Pancreas (tissue), 10 donors: ENCODE measurements around the gene EMSY. TPM values are rescaled to one million over a fixed set of nuclear protein-coding genes. Genes with fewer than 3 reads are reported as not detected.

ENCODE experiments used
- ATAC-seq, 4 donors: fragments of 200-7000 bp; cut with Tn5 transposase; one replicate each; pipeline versions ENCODE4 v1.8.0 to v1.9.1; 2020; ENCODE audit warnings: mild to moderate bottlenecking in 4 of 4, moderate library complexity in 4 of 4
- DNase-seq, 6 donors: peaks; one replicate each; pipeline ENCODE4 v3.0.0-alpha.2; 2020
- FAIRE-seq: peaks from 2 replicates; lab custom pipeline; 2012; peaks lifted over from hg19 to GRCh38; lab: Jason Lieb, UNC
- H3K27ac ChIP-seq, 4 donors: fragments of 200-600 bp; sonication (generic); 1 replicate in 3 of 4; 2 replicates in 1 of 4; pipeline versions ENCODE4 v1.5.0 to v1.8.0; 2020
- H3K27me3 ChIP-seq, 4 donors: fragments of 200-600 bp; one replicate each; pipeline ENCODE4 v1.8.0; 2021
- H3K36me3 ChIP-seq, 3 donors: fragments of 200-600 bp; sonication (generic) in 1 of 3; one replicate each; pipeline versions ENCODE4 v1.5.0 to v1.8.0; 2020 to 2021
- H3K4me1 ChIP-seq, 3 donors: fragments of 200-600 bp; one replicate each; pipeline ENCODE4 v1.8.0; 2021
- H3K4me3 ChIP-seq, 4 donors: fragments of 200-600 bp; sonication (generic) in 2 of 4; one replicate each; pipeline versions ENCODE4 v1.5.0 to v1.8.0; 2020 to 2021
- H3K9me3 ChIP-seq, 4 donors: fragments of 200-600 bp; one replicate each; pipeline ENCODE4 v1.8.0; 2021
- WGBS, 2 donors: extraction: QIAGEN DNeasy Blood & Tissue Kit; methylation state at CpG; one replicate each; pipeline ENCODE4 v1.1.7; 2013; 5-methylcytosine and 5-hydroxymethylcytosine counted together
- intact Hi-C, 3 donors: fragments of 100-400 bp; cut with DNase I; formaldehyde crosslinking; loops; one replicate each; pipeline versions ENCODE4 v1.11.1 to v1.14.2; 2022
- polyA plus RNA-seq, 2 donors: library from polyadenylated mRNA; stranded (reverse); fragments of 200-250 nt; gene quantifications; one replicate each; pipeline ENCODE4 v1.2.3, GENCODE V29; 2013
- total RNA-seq, 6 donors: library from RNA; stranded (reverse); fragmentation: NEBNext Ultra II Directional in 4 of 6; extraction: Animal tissue kit (Norgen Biotek cat#: 25700) in 4 of 6; gene quantifications; one replicate each; pipeline versions ENCODE4 v1.2.1 to v1.2.4, GENCODE V29; 2021 to 2023
- TF ChIP-seq, protein P1 (sequence below), 4 donors: fragments of 200-600 bp; sonication (generic) in 3 of 4; IDR thresholded peaks; one replicate each; pipeline versions ENCODE4 v1.5.0 to v1.8.0; 2021; ENCODE audit warnings: antibody characterized with exemption in 4 of 4
- donor health status: healthy with polysubstance abuse.
- donor health status: DM: no; HTN: no; CAD: no; lungs with moderate emphysema.
- donor health status: DM: no; HTN: no; CAD: no.
- donor health status: control.
- donor health status: control.
- donor health status: Bipolar disorder and iron deficiency.
- donor health status: DM: yes; HTN: yes; CAD: no.
- donor health status: DM: no; HTN: no; CAD: no.
- donor health status: DM: no; HTN: no; CAD: no.
- donor health status: DM: yes; HTN: yes; CAD: no.

EMSY gene
- total and polyA plus RNA-seq, 8 donors, result 4.6 to 14.0 (median 7.0) TPM

- Histone ChIP-seq H3K9me3 (no peaks in the 10 kb centered on the region), H3K4me1 (no peaks in the 10 kb centered on the region), H3K4me3 (no peak overlapping the region), H3K27ac (no peak overlapping the region), H3K27me3 (no peaks in the 10 kb centered on the region), H3K36me3 (no peaks in the 10 kb centered on the region)
- TF ChIP-seq, protein P1, sequence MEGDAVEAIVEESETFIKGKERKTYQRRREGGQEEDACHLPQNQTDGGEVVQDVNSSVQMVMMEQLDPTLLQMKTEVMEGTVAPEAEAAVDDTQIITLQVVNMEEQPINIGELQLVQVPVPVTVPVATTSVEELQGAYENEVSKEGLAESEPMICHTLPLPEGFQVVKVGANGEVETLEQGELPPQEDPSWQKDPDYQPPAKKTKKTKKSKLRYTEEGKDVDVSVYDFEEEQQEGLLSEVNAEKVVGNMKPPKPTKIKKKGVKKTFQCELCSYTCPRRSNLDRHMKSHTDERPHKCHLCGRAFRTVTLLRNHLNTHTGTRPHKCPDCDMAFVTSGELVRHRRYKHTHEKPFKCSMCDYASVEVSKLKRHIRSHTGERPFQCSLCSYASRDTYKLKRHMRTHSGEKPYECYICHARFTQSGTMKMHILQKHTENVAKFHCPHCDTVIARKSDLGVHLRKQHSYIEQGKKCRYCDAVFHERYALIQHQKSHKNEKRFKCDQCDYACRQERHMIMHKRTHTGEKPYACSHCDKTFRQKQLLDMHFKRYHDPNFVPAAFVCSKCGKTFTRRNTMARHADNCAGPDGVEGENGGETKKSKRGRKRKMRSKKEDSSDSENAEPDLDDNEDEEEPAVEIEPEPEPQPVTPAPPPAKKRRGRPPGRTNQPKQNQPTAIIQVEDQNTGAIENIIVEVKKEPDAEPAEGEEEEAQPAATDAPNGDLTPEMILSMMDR (IDR thresholded peaks at IDR 0.05), result no peak
- DNase-seq (no peak), ATAC-seq (no peak), FAIRE-seq (no peak)
- WGBS, 2 donors, result 95 to 97% methylated on average over 4 of the region's 4 CpGs
- intact Hi-C loops, result no loop called here
These were observed 38.5 kb upstream of the EMSY start for GRCh38 chr11:76406359-76406758.

- H3K36me3 ChIP-seq, result no peaks in the 10 kb centered on the region
These were observed 36.5 kb upstream of the EMSY start for GRCh38 chr11:76408171-76408965.

GRCh38 chr11:76410851-76411357 is 33.9 kb upstream of the EMSY start:
- DNase-seq, result no peak
- TF ChIP-seq, protein P1 (IDR thresholded peaks at IDR 0.05), result no peak
- no peak for FAIRE-seq
- ATAC-seq, result no peak
- H3K27me3 ChIP-seq, result no peaks in the 10 kb centered on the region
- H3K9me3 ChIP-seq, result no peaks in the 10 kb centered on the region
- no peaks in the 10 kb centered on the region for H3K4me1 ChIP-seq
- 80 to 86% methylated on average over 10 of the region's 10 CpGs for WGBS, 2 donors
- H3K27ac ChIP-seq, result no peak overlapping the region
- no peaks in the 10 kb centered on the region for H3K36me3 ChIP-seq
- H3K4me3 ChIP-seq, result no peak overlapping the region
- intact Hi-C loops, result no loop called here

More at GRCh38 chr11:76408171-76408965, 36.5 kb upstream of the EMSY start:
- TF ChIP-seq, protein P1 (IDR thresholded peaks at IDR 0.05), result no peak
- DNase-seq (no peak), FAIRE-seq (no peak), ATAC-seq (no peak)
- 70 to 74% methylated on average over 7 of the region's 7 CpGs for WGBS, 2 donors
- Histone ChIP-seq H3K4me1 (no peaks in the 10 kb centered on the region), H3K27ac (no peak overlapping the region), H3K9me3 (no peaks in the 10 kb centered on the region), H3K4me3 (no peak overlapping the region), H3K27me3 (no peaks in the 10 kb centered on the region)
- intact Hi-C loops, result no loop called here

DNA sequence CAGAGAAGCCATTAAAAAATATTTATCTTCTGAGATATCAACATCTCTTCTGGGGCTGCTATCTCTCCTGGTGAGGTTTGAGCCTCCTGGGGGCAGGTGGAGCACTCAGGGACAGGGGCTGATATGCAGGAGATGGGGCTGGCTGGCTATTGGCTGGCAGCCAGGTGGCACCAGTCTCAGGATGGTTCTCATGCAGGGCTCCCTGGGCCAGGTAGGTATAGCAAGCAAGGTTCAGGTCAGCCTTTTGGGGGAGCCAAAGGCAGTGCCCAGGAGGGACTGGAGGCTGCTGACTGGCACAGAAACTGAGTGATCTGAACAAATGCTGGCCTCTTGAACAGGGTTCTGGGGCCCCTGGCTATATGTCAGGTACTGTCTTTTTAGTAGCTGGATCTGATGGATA is 29.7 kb upstream of the EMSY start:
- H3K4me3 ChIP-seq, result no peak overlapping the region
- H3K27ac ChIP-seq, result no peak overlapping the region
- H3K4me1 ChIP-seq, result no peaks in the 10 kb centered on the region
- H3K36me3 ChIP-seq, result no peaks in the 10 kb centered on the region
- no peak for FAIRE-seq
- intact Hi-C loops, result no loop called here
- no peak for ATAC-seq
- TF ChIP-seq, protein P1 (IDR thresholded peaks at IDR 0.05), result no peak
- H3K9me3 ChIP-seq, result no peaks in the 10 kb centered on the region
- DNase-seq, result peak in 2 of 6 donors; percentile 36 to 58
- H3K27me3 ChIP-seq, result no peaks in the 10 kb centered on the region

DNA sequence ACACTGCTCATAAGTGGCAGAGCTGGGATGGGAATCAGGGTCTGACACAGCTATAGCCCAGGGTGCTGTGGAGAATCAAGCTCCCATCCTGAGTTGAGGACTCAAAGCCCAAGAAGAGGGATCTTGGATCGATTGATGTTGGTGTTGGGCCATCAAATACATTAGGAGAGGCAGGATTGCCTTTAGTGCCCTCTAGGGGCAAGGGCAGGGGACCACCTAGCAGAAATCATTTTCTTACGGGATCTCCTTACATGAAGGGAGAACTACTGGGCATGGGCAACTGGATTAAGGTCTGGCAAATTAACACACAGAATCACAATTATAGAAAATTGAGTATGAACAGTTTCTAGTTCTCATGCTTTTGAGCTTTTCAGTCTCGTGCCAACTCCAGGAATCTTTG is 24.9 kb upstream of the EMSY start:
- intact Hi-C loops, result no loop called here
- ATAC-seq (peak; percentile 77 to 95 (median 83)), FAIRE-seq (no peak)

More for the DNA sequence above, 24.9 kb upstream of the EMSY start:
- peak in 3 of 6 donors; percentile 21 to 53 (median 38) for DNase-seq
- TF ChIP-seq, protein P1 (IDR thresholded peaks at IDR 0.05), result peak; percentile 24 to 47 (median 26)
- Histone ChIP-seq H3K36me3 (no peaks in the 10 kb centered on the region), H3K4me3 (no peak overlapping the region), H3K27me3 (no peaks in the 10 kb centered on the region), H3K9me3 (no peaks in the 10 kb centered on the region), H3K27ac (no peak overlapping the region), H3K4me1 (no peaks in the 10 kb centered on the region)
- 36 to 44% methylated on average over 3 of the region's 3 CpGs for WGBS, 2 donors
